Lower lobe of right lung (tissue), 2 donors: ENCODE measurements around the gene ARMC3. TPM values are rescaled to one million over a fixed set of nuclear protein-coding genes. Genes with fewer than 3 reads are reported as not detected.

Experiments
- ATAC-seq, 2 donors: fragments of 200-7000 bp; cut with Tn5 transposase; one replicate each; pipeline ENCODE4 v1.9.1; 2020 to 2022; ENCODE audit warnings: mild to moderate bottlenecking in 2 of 2, moderate library complexity in 2 of 2
- DNase-seq: peaks from one replicate; pipeline ENCODE4 v3.0.0-alpha.2; 2020
- H3K27ac ChIP-seq: fragments of 200-600 bp; one replicate; pipeline ENCODE4 v1.8.0; 2022
- H3K27me3 ChIP-seq: fragments of 200-600 bp; one replicate; pipeline ENCODE4 v1.8.0; 2022; ENCODE audit warnings: low read depth
- H3K36me3 ChIP-seq: fragments of 200-600 bp; one replicate; pipeline ENCODE4 v1.8.0; 2022; ENCODE audit warnings: mild to moderate bottlenecking
- H3K4me1 ChIP-seq: fragments of 200-600 bp; one replicate; pipeline ENCODE4 v1.8.0; 2022
- H3K4me3 ChIP-seq: fragments of 200-600 bp; one replicate; pipeline ENCODE4 v1.8.0; 2022; ENCODE audit warnings: mild to moderate bottlenecking
- H3K9me3 ChIP-seq: fragments of 200-600 bp; one replicate; pipeline ENCODE4 v1.8.0; 2022
- CTCF ChIP-seq: fragments of 200-600 bp; IDR thresholded peaks from one replicate; pipeline ENCODE4 v1.8.0; 2022; ENCODE audit warnings: antibody characterized with exemption, mild to moderate bottlenecking
- intact Hi-C: fragments of 100-400 bp; cut with DNase I; formaldehyde crosslinking; loops from one replicate; pipeline ENCODE4 v1.11.0; 2022
- total RNA-seq: library from RNA; stranded (reverse); fragmentation: NEBNext Ultra II Directional; extraction: Animal tissue kit (Norgen Biotek cat#: 25700); gene quantifications from one replicate; pipeline ENCODE4 v1.2.1, GENCODE V29; 2021
- donor health status: DM: no; HTN: yes; CAD: no; lungs with severe emphysema.

Gene ARMC3
- total RNA-seq, 1 donor from 2014 or later = 9.6 TPM

GRCh38 chr10:23048191-23048590 is 120.3 kb downstream of the ARMC3 start:
- H3K36me3 ChIP-seq = no peaks in the 10 kb centered on the region
- no peaks in the 10 kb centered on the region for H3K27me3 ChIP-seq
- no peaks in the 10 kb centered on the region for H3K4me1 ChIP-seq
- no peak for DNase-seq
- ATAC-seq = no peak
- H3K27ac ChIP-seq = no peak overlapping the region
- no peak for TF ChIP-seq CTCF
- H3K4me3 ChIP-seq = no peak overlapping the region
- no peaks in the 10 kb centered on the region for H3K9me3 ChIP-seq
- intact Hi-C loops = no loop called here

GRCh38 chr10:23051278-23051677 is 123.4 kb downstream of the ARMC3 start:
- no peaks in the 10 kb centered on the region for H3K4me1 ChIP-seq
- no peaks in the 10 kb centered on the region for H3K36me3 ChIP-seq
- TF ChIP-seq CTCF = no peak
- intact Hi-C loops = no loop called here
- no peak overlapping the region for H3K4me3 ChIP-seq
- ATAC-seq = no peak
- H3K27me3 ChIP-seq = no peaks in the 10 kb centered on the region
- no peak overlapping the region for H3K27ac ChIP-seq
- DNase-seq = no peak
- H3K9me3 ChIP-seq = no peaks in the 10 kb centered on the region

GRCh38 chr10:23051855-23052331 is 124.0 kb downstream of the ARMC3 start:
- no peaks in the 10 kb centered on the region for H3K27me3 ChIP-seq
- intact Hi-C loops = no loop called here
- TF ChIP-seq CTCF = no peak
- H3K4me1 ChIP-seq = no peaks in the 10 kb centered on the region
- H3K36me3 ChIP-seq = no peaks in the 10 kb centered on the region
- DNase-seq (no peak), ATAC-seq (no peak)
- no peak overlapping the region for H3K27ac ChIP-seq
- H3K9me3 ChIP-seq = no peaks in the 10 kb centered on the region
- no peak overlapping the region for H3K4me3 ChIP-seq

- intact Hi-C loops = no loop called here
- H3K36me3 ChIP-seq = no peaks in the 10 kb centered on the region
- H3K4me3 ChIP-seq = no peak overlapping the region
- H3K4me1 ChIP-seq = no peaks in the 10 kb centered on the region
- DNase-seq = peak; percentile 61
- no peaks in the 10 kb centered on the region for H3K9me3 ChIP-seq
- H3K27me3 ChIP-seq = no peaks in the 10 kb centered on the region
- no peak overlapping the region for H3K27ac ChIP-seq
- TF ChIP-seq CTCF = no peak
- peak; percentile 94 to 96 for ATAC-seq
These were observed 125.2 kb downstream of the ARMC3 start for GRCh38 chr10:23053036-23053435.

- H3K36me3 ChIP-seq = no peaks in the 10 kb centered on the region
These were observed 127.8 kb downstream of the ARMC3 start for GRCh38 chr10:23055424-23056185.

More at GRCh38 chr10:23055424-23056185, 127.8 kb downstream of the ARMC3 start:
- Histone ChIP-seq H3K27ac (no peak overlapping the region), H3K9me3 (no peaks in the 10 kb centered on the region), H3K4me3 (no peak overlapping the region), H3K27me3 (no peaks in the 10 kb centered on the region), H3K4me1 (no peaks in the 10 kb centered on the region)
- DNase-seq = no peak
- ATAC-seq = no peak
- TF ChIP-seq CTCF = no peak
- intact Hi-C loops = no loop called here
